NCI-H774 (cell line): Measurements from ENCODE around the gene DNASE1L2.

Experiments
- DNase-seq: peaks from one replicate; lab custom pipeline; 2025; lab: John Stamatoyannopoulos, UW

The DNASE1L2 gene, protein sequence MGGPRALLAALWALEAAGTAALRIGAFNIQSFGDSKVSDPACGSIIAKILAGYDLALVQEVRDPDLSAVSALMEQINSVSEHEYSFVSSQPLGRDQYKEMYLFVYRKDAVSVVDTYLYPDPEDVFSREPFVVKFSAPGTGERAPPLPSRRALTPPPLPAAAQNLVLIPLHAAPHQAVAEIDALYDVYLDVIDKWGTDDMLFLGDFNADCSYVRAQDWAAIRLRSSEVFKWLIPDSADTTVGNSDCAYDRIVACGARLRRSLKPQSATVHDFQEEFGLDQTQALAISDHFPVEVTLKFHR

GRCh38 chr16:2236337-2237101, at the start of gene DNASE1L2:
DNASE1L2 (plus strand) TSS chr16:2236444; CDS start chr16:2236817, 373 bp downstream.
- DNase-seq, result no peak

- no peak for DNase-seq
Measured at GRCh38 chr16:2186505-2186904, 49.7 kb upstream of the DNASE1L2 start.

- DNase-seq, result no peak
Measured at GRCh38 chr16:2187212-2187611, 49.0 kb upstream of the DNASE1L2 start.

DNA sequence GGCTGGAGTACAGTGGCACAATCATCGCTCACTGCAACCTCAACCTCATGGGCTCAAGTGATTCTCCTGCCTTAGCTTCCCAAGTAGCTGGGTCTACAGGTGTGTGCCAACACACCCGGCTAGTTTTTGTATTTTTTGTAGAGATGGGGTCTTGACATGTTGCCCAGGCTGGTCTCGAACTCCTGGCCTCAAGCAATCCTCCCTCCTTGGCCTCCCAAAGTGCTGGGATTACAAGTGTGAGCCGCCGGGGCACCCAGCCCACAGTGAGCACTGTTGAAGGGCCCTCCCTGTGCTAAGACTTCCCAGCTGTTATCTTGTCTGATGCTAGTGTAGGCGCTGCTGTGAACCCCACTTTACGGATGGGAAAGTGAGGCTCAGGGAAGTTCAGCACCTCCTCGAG, 47.8 kb upstream of the DNASE1L2 start:
- DNase-seq, result no peak

DNA sequence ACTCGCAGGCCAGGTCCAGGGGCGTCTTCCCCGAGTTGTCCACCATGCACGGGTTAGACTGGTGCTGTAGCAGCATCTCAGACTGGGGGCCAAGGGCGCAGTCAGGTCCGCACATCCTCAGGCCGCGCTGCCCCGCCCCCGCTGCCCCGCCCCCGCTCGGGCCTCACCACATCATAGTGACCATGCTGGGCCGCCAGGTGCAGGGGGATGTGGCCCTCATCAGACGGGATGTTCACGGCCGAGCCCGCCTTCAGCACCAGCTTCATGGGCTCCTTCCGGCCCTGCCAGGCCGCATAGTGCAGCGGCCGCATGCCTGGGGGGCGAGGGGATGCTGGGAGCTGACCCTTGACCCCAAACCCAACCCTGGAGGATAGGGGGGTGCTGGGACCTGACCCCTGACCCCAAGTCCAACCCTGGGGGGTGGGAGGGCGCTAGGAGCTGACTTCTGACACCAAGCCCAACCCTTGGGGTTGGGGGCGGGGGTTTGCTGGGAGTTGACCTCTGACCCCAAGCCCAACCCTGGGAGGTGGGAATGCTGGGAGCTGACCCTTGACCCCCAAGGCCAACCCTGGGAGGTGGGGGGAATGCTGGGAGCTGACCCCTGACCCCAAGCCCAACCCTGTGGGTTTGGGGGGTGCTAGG, 46.9 kb upstream of the DNASE1L2 start:
- DNase-seq, result no peak

DNA sequence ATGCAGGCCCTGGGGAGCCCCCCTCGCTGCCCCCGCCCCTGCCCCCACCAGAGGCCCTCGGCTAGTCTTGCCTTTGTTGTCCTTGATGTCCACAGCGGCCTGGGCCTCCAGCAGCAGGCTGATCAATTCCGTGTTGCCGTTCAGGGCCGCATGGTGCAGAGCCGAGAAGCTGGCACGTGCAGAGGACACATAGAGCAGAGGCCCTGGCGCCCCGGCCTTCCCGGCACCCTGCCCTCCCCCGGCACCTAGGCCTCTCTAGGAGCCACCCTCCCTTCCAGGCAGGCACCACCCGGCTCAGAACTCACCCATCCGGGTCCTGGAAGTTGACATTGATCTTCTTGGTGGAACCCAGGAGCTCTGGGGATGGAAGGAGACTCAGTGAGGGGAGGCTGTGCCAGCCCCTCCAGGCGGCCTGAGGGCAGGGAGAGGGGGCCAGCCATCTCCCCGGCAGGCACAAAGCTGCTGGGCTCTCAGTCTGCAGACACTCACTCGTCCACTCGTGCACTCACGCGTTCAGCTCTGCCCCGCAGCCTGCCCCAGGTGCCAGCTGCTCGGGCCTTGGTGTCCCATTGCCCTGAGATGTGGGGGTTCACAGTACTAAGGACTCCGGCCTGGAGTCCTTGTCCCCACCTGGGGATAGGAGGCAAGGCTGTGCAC, 46.1 kb upstream of the DNASE1L2 start:
- no peak for DNase-seq

DNA sequence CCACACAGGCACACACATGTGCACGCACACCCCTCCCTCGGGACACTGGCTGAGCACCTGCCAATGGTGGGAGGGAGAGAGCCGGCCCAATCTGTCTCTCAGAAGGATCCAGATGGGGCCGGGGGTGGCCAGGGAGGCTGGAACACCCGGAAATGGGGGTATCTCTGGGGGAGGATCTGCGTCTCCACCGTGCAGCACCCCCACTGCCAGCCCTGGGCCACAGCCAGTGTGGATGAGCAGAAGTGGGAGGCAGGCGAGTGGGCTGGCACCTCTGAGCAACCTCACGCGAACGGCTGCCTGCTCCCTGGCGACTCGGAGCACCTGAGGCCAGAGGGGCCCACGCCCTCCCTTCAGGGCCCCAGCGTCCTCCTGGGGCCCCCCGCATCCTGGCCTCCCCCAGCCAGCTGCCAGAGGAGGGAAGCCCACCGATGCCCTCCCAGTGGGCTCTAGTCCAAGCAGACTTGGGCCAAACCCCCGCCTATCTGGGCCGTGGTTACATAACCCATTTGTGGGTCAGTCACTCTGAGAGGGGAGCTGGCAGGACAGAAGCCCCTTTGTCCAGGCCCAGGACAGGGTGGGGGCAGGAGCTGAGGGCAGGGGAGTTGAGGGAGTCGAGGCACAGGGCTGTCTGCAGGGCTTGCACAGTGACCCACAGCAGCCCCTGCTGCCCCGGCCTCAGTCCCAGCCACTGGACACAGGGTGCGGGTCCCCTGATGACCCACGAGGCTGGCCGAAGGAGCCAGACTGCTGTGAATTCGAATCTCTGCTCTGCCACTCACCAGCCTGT, 45.4 kb upstream of the DNASE1L2 start:
- no peak for DNase-seq

DNA sequence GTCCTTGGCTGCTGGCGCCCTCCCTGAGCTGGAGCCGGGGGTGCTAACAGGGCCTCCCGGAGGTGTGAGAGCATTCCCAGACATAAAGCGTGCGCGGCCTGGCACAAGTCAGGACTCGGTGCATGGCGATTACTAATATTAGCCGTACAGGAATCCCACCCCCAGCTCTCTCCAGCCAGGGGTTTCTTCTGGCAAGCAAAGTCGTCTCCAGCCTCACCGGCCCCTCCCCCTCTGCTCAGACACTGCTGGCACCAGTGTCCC, 44.9 kb upstream of the DNASE1L2 start:
- DNase-seq, result no peak

DNA sequence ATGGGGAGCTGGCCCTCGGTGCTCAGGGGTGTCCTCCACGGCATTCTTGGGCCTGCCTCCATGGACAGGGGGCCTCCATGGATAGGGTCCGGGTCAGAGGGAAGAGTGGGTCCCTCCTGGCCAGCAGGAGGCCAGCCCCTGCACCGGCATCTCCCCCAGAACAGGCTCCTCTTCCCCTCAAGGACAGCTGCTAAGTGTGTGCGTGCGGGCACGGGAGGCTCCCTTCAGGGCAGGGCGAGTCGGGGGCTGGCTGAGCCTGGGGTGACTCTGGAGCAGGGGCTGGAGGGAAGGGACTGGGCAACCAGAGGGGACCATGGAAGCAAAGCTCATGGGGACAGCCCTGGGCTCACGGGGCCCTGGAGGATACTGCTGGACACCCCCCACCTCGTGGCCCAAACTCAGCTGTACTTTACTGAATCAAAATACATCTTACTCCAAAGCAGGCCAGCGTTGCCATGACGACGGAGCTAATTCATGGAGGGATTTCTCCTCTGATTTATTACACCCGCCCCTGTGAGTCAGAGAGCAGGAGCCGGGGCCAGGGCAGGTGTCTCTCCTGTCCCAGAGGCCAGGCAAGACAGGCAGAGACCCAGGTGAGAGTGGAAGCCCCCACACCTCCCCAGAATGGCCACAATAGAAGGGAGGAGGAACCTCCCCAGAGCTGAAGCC, 41.9 kb upstream of the DNASE1L2 start:
- no peak for DNase-seq

- DNase-seq, result no peak
Measured at GRCh38 chr16:2194852-2195321, 41.4 kb upstream of the DNASE1L2 start.

DNA sequence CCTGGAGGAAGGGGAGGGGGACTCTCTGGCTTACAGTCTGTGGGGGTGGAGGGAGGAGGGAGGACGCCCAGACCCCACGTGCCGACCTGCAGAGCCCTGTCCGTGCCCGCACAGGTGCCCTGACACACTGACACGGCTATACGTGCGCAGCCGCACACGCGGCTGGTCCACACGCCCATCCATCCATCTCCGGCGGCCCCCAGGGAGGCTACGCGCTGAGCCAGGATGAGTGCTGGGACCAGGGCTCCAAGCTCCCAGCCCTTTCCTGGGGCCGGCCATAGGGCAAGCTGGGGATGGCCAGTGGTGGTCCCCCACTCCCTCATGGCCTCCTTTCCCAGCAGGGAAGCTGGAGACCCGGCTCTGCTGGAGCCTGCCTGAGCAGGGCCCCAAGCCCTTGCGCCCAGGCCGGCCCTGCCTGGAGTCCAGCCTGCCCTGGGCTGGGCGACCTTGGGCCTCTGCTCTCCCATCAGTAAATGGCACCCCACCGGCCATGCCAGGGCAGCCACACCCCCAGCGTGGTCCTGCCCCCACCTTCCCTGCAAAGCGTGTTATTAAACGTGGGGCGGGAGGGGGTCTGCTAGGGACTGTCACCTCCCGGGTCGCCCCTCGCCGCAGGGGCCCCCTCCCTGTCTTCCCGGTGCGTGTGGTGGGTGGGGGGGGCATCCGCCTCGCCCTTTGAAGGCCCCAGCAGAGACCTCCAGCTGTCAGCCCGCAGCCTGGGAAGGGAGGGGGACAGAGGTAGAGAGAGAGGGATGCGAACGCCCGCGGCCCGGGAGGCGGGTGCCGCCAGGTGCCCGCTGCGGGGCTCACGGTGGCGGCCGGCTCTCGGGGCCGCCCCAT, 40.7 kb upstream of the DNASE1L2 start:
- DNase-seq, result no peak

DNA sequence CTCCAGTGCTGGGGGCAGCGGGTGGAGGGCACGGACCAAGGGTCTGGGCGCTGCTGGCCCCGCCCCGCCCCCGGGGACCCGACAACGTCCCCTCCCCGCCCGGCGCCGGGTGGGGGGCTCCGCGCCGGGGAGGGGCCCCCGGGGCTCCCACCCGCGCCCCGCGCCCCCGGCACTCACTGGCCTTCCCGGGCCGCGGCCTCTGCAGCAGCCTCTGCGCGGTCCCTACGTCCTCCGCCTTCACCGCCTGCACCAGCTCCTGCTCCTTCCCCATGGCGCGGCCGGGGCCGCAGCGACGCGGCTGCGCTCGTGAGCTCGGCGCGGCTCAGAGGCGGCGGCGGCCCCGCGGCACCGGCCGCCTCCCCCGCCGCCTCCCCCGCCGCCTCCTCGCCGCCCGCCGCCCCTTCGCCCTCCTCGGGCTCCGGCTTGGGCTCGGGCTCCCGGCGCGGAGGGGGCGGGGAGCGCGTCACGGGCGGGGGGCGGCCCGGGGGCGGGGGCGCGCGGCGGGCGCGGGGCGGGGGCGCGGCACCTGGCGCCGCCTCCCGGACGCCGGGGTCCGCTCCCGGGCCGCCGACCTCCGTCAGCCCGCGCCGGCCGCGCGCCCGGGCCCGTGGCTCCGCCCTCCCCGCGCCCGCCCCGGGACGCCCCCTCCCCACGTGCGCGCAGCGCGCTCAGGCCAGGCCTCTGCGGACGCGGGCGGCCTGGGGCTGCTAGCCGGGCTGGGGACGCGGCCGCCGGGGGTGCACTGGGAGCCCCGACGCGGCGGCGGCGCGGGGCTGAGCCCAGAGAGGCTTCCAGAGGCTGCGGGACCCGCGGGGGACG, 39.9 kb upstream of the DNASE1L2 start, which contains the start of gene CASKIN1:
Gene CASKIN1, minus strand, starts transcription at position 444 of the 819 bp plus-strand sequence. Its CDS starts 173 bp downstream, at position 271.
- DNase-seq, result no peak

GRCh38 chr16:2196981-2197511, 39.2 kb upstream of the DNASE1L2 start:
- no peak for DNase-seq

- no peak for DNase-seq
Measured at GRCh38 chr16:2197765-2198164, 38.5 kb upstream of the DNASE1L2 start.

DNA sequence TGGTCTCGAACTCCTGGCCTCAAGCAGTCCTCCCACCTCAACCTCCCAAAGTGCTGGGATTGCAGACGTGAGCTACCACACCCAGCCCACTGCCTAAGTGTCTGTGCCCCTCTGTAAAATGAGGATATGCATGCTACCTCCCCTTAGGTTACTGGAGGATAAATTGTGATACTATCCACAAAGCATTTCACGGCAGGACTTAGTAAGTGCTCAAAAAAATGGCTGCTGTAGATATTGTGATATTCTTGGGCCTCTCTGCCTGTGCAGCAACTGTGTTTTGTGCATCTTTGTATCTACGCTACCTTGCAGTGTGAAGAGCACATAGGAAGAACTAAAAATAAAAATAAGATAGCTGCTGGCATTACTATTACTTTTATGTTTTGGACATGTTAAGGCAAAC, 38.0 kb upstream of the DNASE1L2 start:
- DNase-seq, result no peak

GRCh38 chr16:2199095-2199494, 37.1 kb upstream of the DNASE1L2 start:
- no peak for DNase-seq

DNA sequence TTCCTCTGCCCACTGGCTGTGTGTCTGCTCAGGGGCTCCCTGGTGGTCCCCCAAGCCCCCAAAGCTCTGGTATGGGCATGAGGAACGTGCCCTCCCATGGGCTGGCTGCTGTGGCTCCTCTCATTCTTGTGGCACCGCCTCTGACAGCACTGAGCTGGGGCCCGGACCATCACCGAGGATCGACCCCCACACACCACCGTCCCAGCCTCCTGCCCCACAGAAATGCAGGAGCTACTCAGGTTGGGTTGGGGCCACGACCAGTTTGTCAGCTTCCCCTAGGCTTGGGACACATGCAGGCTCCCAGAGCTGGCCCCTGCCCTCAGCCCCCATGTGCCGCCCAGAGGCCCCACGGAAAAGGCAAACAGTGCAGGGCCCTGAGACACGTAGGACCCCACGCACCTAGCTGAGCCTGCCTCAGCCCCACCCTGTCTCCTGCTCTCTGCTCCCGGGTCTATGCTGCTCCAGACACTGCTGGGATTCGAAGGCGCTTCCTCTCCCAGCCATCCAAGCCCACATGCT, 36.6 kb upstream of the DNASE1L2 start:
- no peak for DNase-seq

- DNase-seq, result no peak
Measured at GRCh38 chr16:2200313-2200712, 35.9 kb upstream of the DNASE1L2 start.
